ENCODE data around the gene GNG11.

DNA sequence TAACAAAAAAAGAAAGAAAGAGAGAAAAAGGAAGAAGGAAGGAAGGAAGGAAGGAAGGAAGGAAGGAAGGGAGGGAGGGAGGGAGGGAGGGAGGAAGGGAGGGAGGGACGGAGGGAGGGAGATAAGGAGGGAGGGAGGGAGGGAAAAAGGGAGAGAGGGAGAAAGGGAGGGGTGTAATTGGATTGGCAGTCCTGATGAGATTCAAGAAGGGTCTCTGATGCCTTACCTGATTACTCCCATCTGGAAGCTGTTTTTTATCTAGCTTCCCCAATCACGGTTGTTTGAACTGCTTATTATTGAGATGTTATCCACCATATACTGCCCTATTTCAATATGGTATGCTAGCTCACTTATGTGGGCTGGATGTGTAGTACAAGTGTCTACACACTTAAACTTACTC lies 27.3 kb downstream of the GNG11 start:
- TF ChIP-seq, protein P1, sequence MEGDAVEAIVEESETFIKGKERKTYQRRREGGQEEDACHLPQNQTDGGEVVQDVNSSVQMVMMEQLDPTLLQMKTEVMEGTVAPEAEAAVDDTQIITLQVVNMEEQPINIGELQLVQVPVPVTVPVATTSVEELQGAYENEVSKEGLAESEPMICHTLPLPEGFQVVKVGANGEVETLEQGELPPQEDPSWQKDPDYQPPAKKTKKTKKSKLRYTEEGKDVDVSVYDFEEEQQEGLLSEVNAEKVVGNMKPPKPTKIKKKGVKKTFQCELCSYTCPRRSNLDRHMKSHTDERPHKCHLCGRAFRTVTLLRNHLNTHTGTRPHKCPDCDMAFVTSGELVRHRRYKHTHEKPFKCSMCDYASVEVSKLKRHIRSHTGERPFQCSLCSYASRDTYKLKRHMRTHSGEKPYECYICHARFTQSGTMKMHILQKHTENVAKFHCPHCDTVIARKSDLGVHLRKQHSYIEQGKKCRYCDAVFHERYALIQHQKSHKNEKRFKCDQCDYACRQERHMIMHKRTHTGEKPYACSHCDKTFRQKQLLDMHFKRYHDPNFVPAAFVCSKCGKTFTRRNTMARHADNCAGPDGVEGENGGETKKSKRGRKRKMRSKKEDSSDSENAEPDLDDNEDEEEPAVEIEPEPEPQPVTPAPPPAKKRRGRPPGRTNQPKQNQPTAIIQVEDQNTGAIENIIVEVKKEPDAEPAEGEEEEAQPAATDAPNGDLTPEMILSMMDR (IDR thresholded peaks at IDR 0.05), result no peak
- no peak for TF ChIP-seq POLR2AphosphoS5 (IDR thresholded peaks at IDR 0.05; ENCODE audit: low read depth, low read length)
- TF ChIP-seq, protein P2, sequence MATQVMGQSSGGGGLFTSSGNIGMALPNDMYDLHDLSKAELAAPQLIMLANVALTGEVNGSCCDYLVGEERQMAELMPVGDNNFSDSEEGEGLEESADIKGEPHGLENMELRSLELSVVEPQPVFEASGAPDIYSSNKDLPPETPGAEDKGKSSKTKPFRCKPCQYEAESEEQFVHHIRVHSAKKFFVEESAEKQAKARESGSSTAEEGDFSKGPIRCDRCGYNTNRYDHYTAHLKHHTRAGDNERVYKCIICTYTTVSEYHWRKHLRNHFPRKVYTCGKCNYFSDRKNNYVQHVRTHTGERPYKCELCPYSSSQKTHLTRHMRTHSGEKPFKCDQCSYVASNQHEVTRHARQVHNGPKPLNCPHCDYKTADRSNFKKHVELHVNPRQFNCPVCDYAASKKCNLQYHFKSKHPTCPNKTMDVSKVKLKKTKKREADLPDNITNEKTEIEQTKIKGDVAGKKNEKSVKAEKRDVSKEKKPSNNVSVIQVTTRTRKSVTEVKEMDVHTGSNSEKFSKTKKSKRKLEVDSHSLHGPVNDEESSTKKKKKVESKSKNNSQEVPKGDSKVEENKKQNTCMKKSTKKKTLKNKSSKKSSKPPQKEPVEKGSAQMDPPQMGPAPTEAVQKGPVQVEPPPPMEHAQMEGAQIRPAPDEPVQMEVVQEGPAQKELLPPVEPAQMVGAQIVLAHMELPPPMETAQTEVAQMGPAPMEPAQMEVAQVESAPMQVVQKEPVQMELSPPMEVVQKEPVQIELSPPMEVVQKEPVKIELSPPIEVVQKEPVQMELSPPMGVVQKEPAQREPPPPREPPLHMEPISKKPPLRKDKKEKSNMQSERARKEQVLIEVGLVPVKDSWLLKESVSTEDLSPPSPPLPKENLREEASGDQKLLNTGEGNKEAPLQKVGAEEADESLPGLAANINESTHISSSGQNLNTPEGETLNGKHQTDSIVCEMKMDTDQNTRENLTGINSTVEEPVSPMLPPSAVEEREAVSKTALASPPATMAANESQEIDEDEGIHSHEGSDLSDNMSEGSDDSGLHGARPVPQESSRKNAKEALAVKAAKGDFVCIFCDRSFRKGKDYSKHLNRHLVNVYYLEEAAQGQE (IDR thresholded peaks at IDR 0.05; ENCODE audit: insufficient read depth in 1 of 2, low read depth in 2 of 2, low read length in 1 of 2), result no peak
- TF ChIP-seq SIN3A (IDR thresholded peaks at IDR 0.05; ENCODE audit: borderline replicate concordance, insufficient read depth, low read depth, low read length), result no peak
